SKM-1 treated with dmso at 0.1 percent for 144 hours (cell line): ENCODE results near the gene CHCHD3.

Source experiments
- DNase-seq: peaks from one replicate; lab custom pipeline; 2025; ENCODE audit not compliant: unreplicated experiment; lab: John Stamatoyannopoulos, UW

Gene CHCHD3

GRCh38 chr7:133079296-133079695 lies 2.6 kb downstream of the CHCHD3 start:
- no peak for DNase-seq

- no peak for DNase-seq
Observed at GRCh38 chr7:133077394-133077793, 4.5 kb downstream of the CHCHD3 start.

DNA sequence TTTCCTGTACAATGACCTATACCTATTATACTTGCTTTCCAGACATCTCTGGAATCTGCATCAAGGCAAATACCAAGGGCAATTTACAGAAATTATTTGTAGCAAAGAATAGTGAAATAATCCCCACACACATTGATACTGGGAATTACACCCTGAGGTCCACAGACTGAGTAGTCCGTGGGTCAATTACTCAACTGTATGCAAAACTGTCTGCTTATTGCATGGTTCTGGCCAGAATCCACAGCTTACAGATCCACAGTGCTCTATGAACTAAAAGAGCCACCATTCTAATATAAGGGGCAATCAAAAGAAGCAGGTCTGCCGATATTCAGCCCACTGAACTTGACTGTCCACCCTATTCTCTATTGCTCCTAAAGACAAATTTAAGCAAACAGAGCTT lies 5.7 kb downstream of the CHCHD3 start:
- no peak for DNase-seq

DNA sequence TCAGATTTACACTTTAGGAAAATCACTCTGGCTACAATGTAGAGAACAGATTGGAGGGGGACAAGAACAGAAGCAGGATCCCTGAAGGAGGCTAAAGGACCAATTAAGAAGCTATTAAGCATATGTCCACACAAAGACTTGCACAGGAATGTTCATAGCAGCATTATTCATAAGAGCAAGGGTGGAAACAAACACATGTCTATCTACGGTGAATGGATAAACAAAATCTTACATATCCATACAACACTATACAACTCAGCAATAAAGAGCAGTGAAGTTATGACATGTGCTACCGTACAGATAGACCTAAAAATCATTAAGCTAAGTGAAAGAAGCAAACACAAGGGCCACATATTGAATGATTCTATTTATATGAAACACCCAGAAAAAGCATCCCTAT lies 10.4 kb downstream of the CHCHD3 start:
- no peak for DNase-seq

DNA sequence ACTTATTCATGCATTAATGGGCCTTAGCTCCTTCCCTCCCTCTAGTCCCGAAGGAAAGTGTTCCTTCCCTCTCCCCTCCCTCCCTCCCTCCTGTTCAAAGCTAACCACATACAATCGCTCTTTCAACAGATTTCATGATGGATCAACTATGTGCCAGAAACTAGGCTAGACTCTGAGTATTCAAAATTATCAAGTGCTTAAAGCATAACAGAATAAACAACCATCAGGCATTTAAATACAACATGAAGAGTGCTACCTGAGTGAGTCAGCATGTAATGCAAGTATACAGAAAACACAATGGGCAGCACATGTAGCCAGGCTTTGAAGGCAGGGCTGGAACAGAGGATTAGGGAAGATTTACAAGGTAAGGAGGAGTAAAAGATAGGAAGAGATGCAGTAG lies 11.3 kb downstream of the CHCHD3 start:
- no peak for DNase-seq

GRCh38 chr7:133065301-133065700 lies 16.6 kb downstream of the CHCHD3 start:
- no peak for DNase-seq

- no peak for DNase-seq
Observed at GRCh38 chr7:133064082-133064820, 17.6 kb downstream of the CHCHD3 start.

- DNase-seq: no peak
Observed at GRCh38 chr7:133061792-133062191, 20.1 kb downstream of the CHCHD3 start.

GRCh38 chr7:133061357-133061756 lies 20.5 kb downstream of the CHCHD3 start:
- no peak for DNase-seq

- DNase-seq: peak; percentile 4
Observed at GRCh38 chr7:133060004-133060403, 21.9 kb downstream of the CHCHD3 start.

DNA sequence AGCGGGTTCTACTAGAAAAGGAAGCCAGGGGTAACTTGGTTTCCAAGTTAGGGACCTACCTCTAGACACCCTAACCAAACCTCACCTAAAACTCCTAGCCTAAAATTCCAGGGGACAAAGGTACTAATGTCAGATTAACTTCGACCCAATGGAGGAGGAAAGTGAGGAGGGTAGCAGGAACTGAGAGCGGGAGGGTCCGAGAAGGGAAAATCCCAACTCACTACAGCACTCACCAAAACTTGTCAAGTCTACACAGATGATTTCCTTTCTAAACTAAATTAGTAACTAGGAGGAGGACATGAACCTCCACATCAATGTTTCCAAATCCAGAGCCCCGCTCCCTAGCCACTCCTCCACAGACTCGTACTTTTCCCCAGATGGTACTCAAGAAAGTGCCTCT lies 22.6 kb downstream of the CHCHD3 start:
- no peak for DNase-seq

GRCh38 chr7:133056370-133057238 lies 25.3 kb downstream of the CHCHD3 start:
- no peak for DNase-seq

DNA sequence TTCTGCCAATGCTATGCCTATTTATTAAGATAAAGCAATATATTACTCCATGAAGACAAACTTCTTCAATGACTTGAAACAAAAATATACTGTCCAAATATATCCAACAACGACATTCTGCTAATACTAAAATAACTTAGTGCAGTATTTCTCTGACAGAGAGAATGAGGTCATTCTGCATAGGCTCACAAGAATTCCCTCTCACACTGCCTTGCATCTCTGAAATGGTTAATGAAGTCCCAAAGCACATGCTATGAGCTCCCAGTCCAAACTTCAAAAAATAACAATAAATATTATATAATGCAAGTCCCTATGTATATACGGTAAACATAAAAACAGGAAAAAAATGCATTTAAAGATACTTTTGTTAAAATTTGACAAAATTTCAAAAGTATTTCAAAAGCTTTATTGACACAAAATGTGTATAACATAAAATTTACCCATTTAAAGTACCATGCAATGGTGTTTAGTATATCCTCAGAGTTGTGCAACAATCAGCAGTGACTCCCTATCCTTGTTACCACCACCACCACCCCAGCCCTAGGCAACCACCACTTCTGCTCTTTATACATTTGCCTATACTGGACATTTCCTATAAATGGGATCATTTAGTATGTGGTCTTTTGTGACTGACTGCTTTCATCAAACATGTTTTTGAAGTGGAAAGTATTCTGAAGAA lies 27.6 kb downstream of the CHCHD3 start:
- peak; percentile 13 for DNase-seq

DNA sequence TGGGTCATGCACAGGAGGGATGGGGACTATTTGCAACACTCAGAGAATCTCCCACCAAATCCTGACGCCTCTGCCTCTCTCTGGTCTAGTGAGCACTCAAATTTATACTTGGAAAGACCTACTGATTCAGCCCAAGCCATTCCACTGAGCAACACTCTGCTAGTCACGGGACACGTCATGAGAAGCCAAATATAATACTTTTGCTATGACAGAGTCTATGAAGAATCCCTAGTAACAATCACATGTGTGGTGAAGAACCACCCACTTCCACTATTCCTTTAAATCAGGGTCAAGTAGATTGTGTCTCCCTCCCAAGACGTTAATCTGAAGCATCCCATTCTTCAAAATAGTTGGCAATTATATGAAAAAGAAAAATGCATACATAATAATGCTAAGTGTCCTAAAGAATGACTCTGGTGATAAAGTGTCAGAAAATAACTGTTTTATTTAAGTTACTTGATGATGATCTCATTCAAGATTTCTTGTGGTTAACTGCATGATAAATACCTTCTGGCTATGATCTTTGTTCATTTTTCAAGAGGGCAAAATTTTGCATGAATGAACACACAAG lies 28.5 kb downstream of the CHCHD3 start:
- DNase-seq: no peak

DNA sequence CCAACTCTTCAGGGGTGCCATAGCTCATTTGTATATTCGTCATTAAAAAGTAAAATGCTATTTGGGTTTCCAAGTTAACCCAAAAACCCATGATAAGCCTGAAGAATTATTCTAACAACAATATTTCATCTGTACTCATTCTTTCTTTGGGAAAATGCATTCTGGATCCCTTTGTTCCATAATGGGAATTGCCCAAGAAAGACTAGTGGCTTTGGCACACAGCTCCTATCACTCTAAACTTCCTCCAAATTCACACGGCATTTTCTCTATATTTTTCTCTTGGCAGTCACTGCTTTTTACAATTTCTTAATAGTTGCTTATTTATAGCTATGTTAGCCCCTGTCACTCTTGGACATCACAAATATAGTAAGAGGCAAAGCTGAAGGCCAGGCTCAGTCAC lies 29.1 kb downstream of the CHCHD3 start:
- no peak for DNase-seq

DNA sequence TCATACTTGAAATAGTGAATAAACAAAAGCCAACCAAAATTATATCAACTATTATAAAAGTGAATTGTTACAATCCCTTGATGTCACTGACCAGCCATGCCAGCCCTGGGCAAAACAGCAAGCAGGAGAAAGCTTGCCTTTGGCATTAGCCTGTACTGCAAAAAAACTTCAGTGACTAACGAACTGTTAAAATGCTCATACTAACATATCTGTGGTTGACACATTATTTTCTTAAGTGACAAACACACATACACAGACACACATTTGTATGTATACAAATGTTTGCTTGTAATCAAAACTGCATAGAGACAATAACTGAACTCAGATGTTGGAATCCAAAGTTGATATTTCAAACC lies 29.5 kb downstream of the CHCHD3 start:
- DNase-seq: no peak

DNA sequence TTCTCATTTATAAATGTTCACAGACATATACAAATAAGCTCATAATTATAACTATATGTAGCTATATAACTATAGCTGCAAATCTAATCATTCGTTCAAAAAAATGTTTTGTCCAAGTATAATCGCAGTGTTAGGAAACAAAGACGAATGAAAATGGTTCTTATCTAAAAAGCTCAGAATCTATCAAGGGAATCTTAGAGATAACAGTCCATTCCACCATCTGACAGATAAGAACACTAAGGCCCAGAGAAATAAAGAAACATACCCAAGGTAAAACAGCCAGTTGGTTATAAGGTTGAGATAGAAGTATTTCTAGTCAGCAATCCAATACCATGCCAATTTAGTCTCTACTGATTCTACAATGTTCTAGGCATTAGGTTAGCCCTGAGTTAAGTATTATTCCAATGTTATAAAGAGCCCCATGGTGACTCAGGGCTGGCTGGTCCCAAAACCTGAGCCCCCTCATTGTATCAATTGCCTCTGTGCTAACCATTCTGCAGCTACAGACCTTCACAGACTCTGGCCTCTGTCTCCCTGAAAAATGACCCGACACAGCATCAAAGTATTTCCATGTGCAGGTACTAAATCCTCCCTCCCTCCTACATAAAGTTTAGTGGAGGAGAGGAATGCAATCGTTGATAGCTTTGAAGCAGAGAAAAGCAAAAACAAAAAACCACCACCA lies 30.0 kb downstream of the CHCHD3 start:
- DNase-seq: no peak

- no peak for DNase-seq
Observed at GRCh38 chr7:133051066-133051465, 30.8 kb downstream of the CHCHD3 start.

- DNase-seq: no peak
Observed at GRCh38 chr7:133050200-133050995, 31.5 kb downstream of the CHCHD3 start.

GRCh38 chr7:133048589-133048988 lies 33.3 kb downstream of the CHCHD3 start:
- DNase-seq: no peak
